SU-DHL-6 (cell line): ENCODE measurements around the gene MAST4.

Experiments
- H2AFZ ChIP-seq: fragments of 200-600 bp; sonication (generic); 2 replicates; pipeline ENCODE4 v1.6.1; 2014; ENCODE audit warnings: low read depth, mild to moderate bottlenecking, moderate library complexity, mixed read lengths, antibody characterized with exemption, low read length; ENCODE audit not compliant: severe bottlenecking
- H3F3A ChIP-seq: fragments of 200-600 bp; shearing (Covaris generic); 2 replicates; pipeline ENCODE4 v1.6.0; 2016; ENCODE audit warnings: antibody characterized with exemption, mild to moderate bottlenecking; ENCODE audit not compliant: insufficient read depth
- H3K27ac ChIP-seq: fragments of 200-600 bp; sonication (generic); 2 replicates; pipeline ENCODE4 v1.5.1; 2016; ENCODE audit warnings: low read depth, mild to moderate bottlenecking, low read length, moderate library complexity, mixed read lengths
- H3K27me3 ChIP-seq: fragments of 200-600 bp; sonication (generic), shearing (Covaris generic); 2 replicates; pipeline ENCODE4 v1.6.0; 2014; ENCODE audit warnings: mild to moderate bottlenecking, low read length
- H3K36me3 ChIP-seq: fragments of 200-600 bp; sonication (generic); 2 replicates; pipeline ENCODE4 v1.6.1; 2014; ENCODE audit warnings: mild to moderate bottlenecking, low read length, mixed read lengths
- H3K4me2 ChIP-seq: fragments of 300-600, 200-600 bp; shearing (Covaris generic), sonication (generic); 2 replicates; pipeline ENCODE4 v1.6.0; 2014; ENCODE audit warnings: low read length, low read depth, mild to moderate bottlenecking; ENCODE audit not compliant: poor library complexity, severe bottlenecking
- H3K4me3 ChIP-seq: fragments of 200-600 bp; sonication (generic); 2 replicates; pipeline ENCODE4 v1.5.1; 2014; ENCODE audit warnings: antibody characterized with exemption, low read length, mild to moderate bottlenecking, mixed read lengths; ENCODE audit not compliant: insufficient read depth, poor library complexity, severe bottlenecking
- H3K79me2 ChIP-seq: fragments of 200-600 bp; sonication (generic); 2 replicates; pipeline ENCODE4 v1.6.1; 2014; ENCODE audit warnings: mild to moderate bottlenecking, low read length, moderate library complexity; ENCODE audit not compliant: insufficient read depth
- H3K9ac ChIP-seq: fragments of 200-600 bp; sonication (generic); 2 replicates; pipeline ENCODE4 v1.7.0; 2014; ENCODE audit warnings: mild to moderate bottlenecking, low read length
- H3K9me2 ChIP-seq: fragments of 200-600 bp; sonication (generic); replicated peaks from 2 replicates; pipeline ENCODE4 v1.6.1; 2014; ENCODE audit warnings: low read length; ENCODE audit not compliant: insufficient read depth
- H3K9me3 ChIP-seq: fragments of 200-600 bp; sonication (generic); 2 replicates; pipeline ENCODE4 v1.6.1; 2014; ENCODE audit warnings: low read length, mixed read lengths; ENCODE audit not compliant: insufficient read depth
- H4K20me1 ChIP-seq: fragments of 200-600 bp; sonication (generic); 2 replicates; pipeline ENCODE4 v1.6.1; 2014; ENCODE audit warnings: low read depth, mild to moderate bottlenecking, antibody characterized with exemption, low read length, moderate library complexity, mixed read lengths
- EZH2phosphoT487 ChIP-seq: fragments of 200-600 bp; sonication (generic), shearing (Covaris generic); conservative IDR thresholded peaks from 2 replicates; pipeline ENCODE4 v1.6.1; 2018; ENCODE audit warnings: mild to moderate bottlenecking, antibody characterized with exemption, low read length, moderate library complexity, mixed read lengths
- TF ChIP-seq, protein P1 (sequence below): fragments of 200-600 bp; sonication (generic); IDR thresholded peaks from one replicate; pipeline ENCODE4 v1.5.1; 2017; ENCODE audit warnings: antibody characterized with exemption, mild to moderate bottlenecking, low read length, moderate library complexity; ENCODE audit not compliant: insufficient read depth, poor library complexity, severe bottlenecking

MAST4 gene

DNA sequence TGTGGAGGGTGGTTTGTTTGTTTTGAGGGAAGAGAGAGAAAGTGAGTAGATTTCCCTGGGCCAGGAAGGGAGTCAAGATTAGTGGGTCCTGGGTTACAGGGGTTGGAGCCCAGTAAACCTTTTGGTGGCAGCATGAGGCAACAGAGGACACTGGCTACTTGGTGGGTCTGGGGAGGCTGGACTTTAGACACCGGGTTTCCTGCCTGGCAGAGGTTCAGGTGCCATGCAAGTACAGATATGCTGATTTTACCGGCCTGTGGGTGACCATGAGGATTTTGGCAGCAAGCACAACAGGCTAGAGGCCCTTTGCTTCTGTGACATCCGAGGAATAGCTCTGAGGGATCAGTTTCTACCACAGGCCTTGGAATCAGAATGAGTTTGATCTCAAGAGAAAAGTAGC is 18.9 kb downstream of the MAST4 start:
- Histone ChIP-seq H3K9me2 (no peaks in the 10 kb centered on the region), H3K9me3 (no peaks in the 10 kb centered on the region), H3K27me3 (no peaks in the 10 kb centered on the region), H3F3A (no peaks in the 10 kb centered on the region), H3K27ac (no peak overlapping the region), H2AFZ (no peak overlapping the region), H3K4me2 (no peak overlapping the region), H3K4me3 (no peak overlapping the region), H4K20me1 (no peaks in the 10 kb centered on the region), H3K79me2 (no peaks in the 10 kb centered on the region), H3K9ac (no peak overlapping the region), H3K36me3 (no peaks in the 10 kb centered on the region)
- TF ChIP-seq, protein P1, sequence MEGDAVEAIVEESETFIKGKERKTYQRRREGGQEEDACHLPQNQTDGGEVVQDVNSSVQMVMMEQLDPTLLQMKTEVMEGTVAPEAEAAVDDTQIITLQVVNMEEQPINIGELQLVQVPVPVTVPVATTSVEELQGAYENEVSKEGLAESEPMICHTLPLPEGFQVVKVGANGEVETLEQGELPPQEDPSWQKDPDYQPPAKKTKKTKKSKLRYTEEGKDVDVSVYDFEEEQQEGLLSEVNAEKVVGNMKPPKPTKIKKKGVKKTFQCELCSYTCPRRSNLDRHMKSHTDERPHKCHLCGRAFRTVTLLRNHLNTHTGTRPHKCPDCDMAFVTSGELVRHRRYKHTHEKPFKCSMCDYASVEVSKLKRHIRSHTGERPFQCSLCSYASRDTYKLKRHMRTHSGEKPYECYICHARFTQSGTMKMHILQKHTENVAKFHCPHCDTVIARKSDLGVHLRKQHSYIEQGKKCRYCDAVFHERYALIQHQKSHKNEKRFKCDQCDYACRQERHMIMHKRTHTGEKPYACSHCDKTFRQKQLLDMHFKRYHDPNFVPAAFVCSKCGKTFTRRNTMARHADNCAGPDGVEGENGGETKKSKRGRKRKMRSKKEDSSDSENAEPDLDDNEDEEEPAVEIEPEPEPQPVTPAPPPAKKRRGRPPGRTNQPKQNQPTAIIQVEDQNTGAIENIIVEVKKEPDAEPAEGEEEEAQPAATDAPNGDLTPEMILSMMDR: no peak
- TF ChIP-seq EZH2phosphoT487: no peak

GRCh38 chr5:66615894-66616293 is 19.7 kb downstream of the MAST4 start:
- Histone ChIP-seq H4K20me1 (no peaks in the 10 kb centered on the region), H3K27ac (no peak overlapping the region), H3K9me3 (no peaks in the 10 kb centered on the region), H3K9ac (no peak overlapping the region), H3K4me2 (no peak overlapping the region), H3K9me2 (no peaks in the 10 kb centered on the region), H3F3A (no peaks in the 10 kb centered on the region), H2AFZ (no peak overlapping the region), H3K79me2 (no peaks in the 10 kb centered on the region), H3K4me3 (no peak overlapping the region), H3K36me3 (no peaks in the 10 kb centered on the region), H3K27me3 (no peaks in the 10 kb centered on the region)
- TF ChIP-seq, protein P1: no peak
- no peak for TF ChIP-seq EZH2phosphoT487

- TF ChIP-seq, protein P1: no peak
- no peak for TF ChIP-seq EZH2phosphoT487
- Histone ChIP-seq H3K9me2 (no peaks in the 10 kb centered on the region), H3K4me3 (no peak overlapping the region), H3K79me2 (no peaks in the 10 kb centered on the region), H3K27me3 (no peaks in the 10 kb centered on the region), H3K36me3 (no peaks in the 10 kb centered on the region), H4K20me1 (no peaks in the 10 kb centered on the region), H2AFZ (no peak overlapping the region), H3F3A (no peaks in the 10 kb centered on the region), H3K4me2 (peak overlapping the region; percentile 30), H3K9me3 (no peaks in the 10 kb centered on the region), H3K27ac (no peak overlapping the region), H3K9ac (no peak overlapping the region)
Measured at GRCh38 chr5:66616520-66617225, 20.5 kb downstream of the MAST4 start.
